HCT116 (cell line): ENCODE measurements around the gene EEF1G. TPM values are rescaled to one million over a fixed set of nuclear protein-coding genes. Genes with fewer than 3 reads are reported as not detected.

Experiments used
- ATAC-seq: fragments of 200-7000 bp; cut with Tn5 transposase; 2 replicates; pipeline ENCODE4 v1.9.1; 2020; ENCODE audit warnings: mild to moderate bottlenecking, moderate library complexity
- BruUV-seq: library from RNA; stranded (reverse); fragments of 400-500 nt; replicated peaks from 2 replicates; lab custom pipeline; 2021; lab: Mats Ljungman, UMichigan
- CTCF ChIA-PET: fragments of 300-600 bp; sonication (Branson Sonifier 250); formaldehyde crosslinking; loops from one replicate; lab custom pipeline; 2021; ENCODE audit warnings: antibody characterized with exemption; lab: Charles Lee
- POLR2A ChIA-PET: fragments of 300-600, 350-600 bp; sonication (Branson Sonifier 250); formaldehyde crosslinking; loops from one replicate; lab custom pipeline; 2021; ENCODE audit warnings: antibody characterized with exemption; lab: Charles Lee
- RAD21 ChIA-PET, 2 experiments: fragments of 300-600 bp; sonication (Branson Sonifier 250); formaldehyde crosslinking; loops; one replicate each; lab custom pipeline; 2023; ENCODE audit warnings: low total read pairs in 2 of 2; ENCODE audit not compliant: uncharacterized antibody in 2 of 2, unreplicated experiment in 2 of 2, low non-redundant PET in 1 of 2; lab: Charles Lee
- DNase-seq: peaks from one replicate; pipeline ENCODE4 v3.0.0-alpha.2; 2010; ENCODE audit warnings: low read depth, low spot score
- H2AFZ ChIP-seq: fragments of 200-600 bp; shearing (Covaris generic), sonication (generic); 2 replicates; pipeline ENCODE4 v1.6.1; 2017; ENCODE audit warnings: low read depth, mixed run types, mixed read lengths, antibody characterized with exemption, low read length; ENCODE audit not compliant: poor library complexity, severe bottlenecking
- H3K27ac ChIP-seq: 2 replicates; pipeline ENCODE4 v1.5.1; 2012; ENCODE audit warnings: low read depth, low read length
- H3K27me3 ChIP-seq: fragments of 200-600 bp; sonication (generic); 2 replicates; pipeline ENCODE4 v1.6.1; 2016; ENCODE audit warnings: mixed run types, low read length, mixed read lengths; ENCODE audit not compliant: insufficient read depth
- H3K36me3 ChIP-seq, 2 experiments: fragments of 200-500 bp in 1 of 2; fragments of 200-600 bp in 1 of 2; sonication (Bioruptor generic) in 1 of 2; sonication (generic) in 1 of 2; 2 replicates each; pipeline versions ENCODE4 v1.5.1 to v1.6.1; 2014 to 2016; ENCODE audit warnings: low read length in 2 of 2, inconsistent platforms in 1 of 2, mixed read lengths in 1 of 2, mixed run types in 1 of 2; ENCODE audit not compliant: insufficient read depth in 2 of 2, control insufficient read depth in 1 of 2
- H3K4me1 ChIP-seq, 2 experiments: fragments of 200-600 bp in 1 of 2; sonication (generic) in 1 of 2; 2 replicates each; pipeline versions ENCODE4 v1.5.1 to v1.6.1; 2012 to 2017; ENCODE audit warnings: low read length in 2 of 2, inconsistent platforms in 1 of 2, mild to moderate bottlenecking in 1 of 2, mixed read lengths in 1 of 2, mixed run types in 1 of 2, moderate library complexity in 1 of 2; ENCODE audit not compliant: insufficient read depth in 2 of 2, control insufficient read depth in 1 of 2
- H3K4me2 ChIP-seq: fragments of 200-600 bp; sonication (generic); 2 replicates; pipeline ENCODE4 v1.6.1; 2017; ENCODE audit warnings: mixed run types, low read length, mixed read lengths
- H3K4me3 ChIP-seq, 2 experiments: fragments of 200-600 bp in 1 of 2; sonication (generic) in 1 of 2; replicated peaks in 1 of 2; 2 replicates each; pipeline ENCODE4 v1.5.1; 2011 to 2016; ENCODE audit warnings: low read length in 2 of 2, control low read depth in 1 of 2, low read depth in 1 of 2, mild to moderate bottlenecking in 1 of 2, mixed read lengths in 1 of 2, mixed run types in 1 of 2
- H3K79me2 ChIP-seq: fragments of 200-600 bp; sonication (generic); 2 replicates; pipeline ENCODE4 v1.6.1; 2017; ENCODE audit warnings: mild to moderate bottlenecking, mixed run types, low read length, moderate library complexity, mixed read lengths; ENCODE audit not compliant: insufficient read depth
- H3K9ac ChIP-seq: fragments of 200-600 bp; sonication (generic); 2 replicates; pipeline ENCODE4 v1.6.1; 2016; ENCODE audit warnings: low read length, mixed read lengths
- H3K9me2 ChIP-seq: fragments of 200-600 bp; sonication (generic), shearing (Covaris generic); 2 replicates; pipeline ENCODE4 v1.6.1; 2017; ENCODE audit warnings: mixed run types, mild to moderate bottlenecking, moderate library complexity; ENCODE audit not compliant: insufficient read depth
- H3K9me3 ChIP-seq, 2 experiments: fragments of 200-500 bp in 1 of 2; fragments of 200-600 bp in 1 of 2; sonication (Bioruptor generic) in 1 of 2; sonication (generic) in 1 of 2; 2 replicates each; pipeline ENCODE4 v1.6.1; 2014 to 2017; ENCODE audit warnings: low read length in 2 of 2, mixed read lengths in 2 of 2, inconsistent platforms in 1 of 2, low read depth in 1 of 2, mild to moderate bottlenecking in 1 of 2, mixed run types in 1 of 2, moderate library complexity in 1 of 2; ENCODE audit not compliant: control insufficient read depth in 1 of 2, insufficient read depth in 1 of 2
- H4K20me1 ChIP-seq: fragments of 200-600 bp; sonication (generic), shearing (Covaris generic); 2 replicates; pipeline ENCODE4 v1.6.1; 2017; ENCODE audit warnings: mixed run types, mild to moderate bottlenecking, moderate library complexity; ENCODE audit not compliant: insufficient read depth
- CEBPB ChIP-seq: IDR thresholded peaks from 2 replicates; pipeline ENCODE4 v1.6.1; 2012; ENCODE audit warnings: low read depth
- EZH2phosphoT487 ChIP-seq: fragments of 200-600 bp; IDR thresholded peaks from 2 replicates; pipeline ENCODE4 v1.6.1; 2018; ENCODE audit warnings: antibody characterized with exemption, borderline replicate concordance
- FOSL1 ChIP-seq: IDR thresholded peaks from 2 replicates; pipeline ENCODE4 v1.6.1; 2012; ENCODE audit warnings: low read depth
- MAX ChIP-seq: IDR thresholded peaks from 2 replicates; pipeline ENCODE4 v1.6.1; 2012
- POLR2AphosphoS5 ChIP-seq: IDR thresholded peaks from 2 replicates; pipeline ENCODE4 v1.6.1; 2011; ENCODE audit warnings: mild to moderate bottlenecking, low read depth, low read length, moderate library complexity
- RAD21 ChIP-seq: IDR thresholded peaks from 2 replicates; pipeline ENCODE4 v1.6.1; 2012; ENCODE audit warnings: low read depth, mild to moderate bottlenecking
- REST ChIP-seq: IDR thresholded peaks from 2 replicates; pipeline ENCODE4 v1.6.1; 2012; ENCODE audit warnings: low read depth
- SIN3A ChIP-seq: IDR thresholded peaks from 2 replicates; pipeline ENCODE4 v1.6.1; 2012; ENCODE audit warnings: low read depth
- SRF ChIP-seq: IDR thresholded peaks from 2 replicates; pipeline ENCODE4 v1.6.1; 2012; ENCODE audit warnings: low read depth
- TCF7L2 ChIP-seq: IDR thresholded peaks from 2 replicates; pipeline ENCODE4 v1.7.0; 2011; ENCODE audit warnings: borderline replicate concordance, inconsistent platforms; ENCODE audit not compliant: insufficient read depth, insufficient read length; ENCODE audit errors: extremely low read depth
- ZBTB33 ChIP-seq: IDR thresholded peaks from 2 replicates; pipeline ENCODE4 v1.6.1; 2011; ENCODE audit warnings: mild to moderate bottlenecking, low read length, moderate library complexity; ENCODE audit not compliant: insufficient replicate concordance; ENCODE audit errors: extremely low read depth
- ZFX ChIP-seq: fragments of 450-650 bp; IDR thresholded peaks from 2 replicates; pipeline ENCODE4 v1.6.1; 2017
- ZNF274 ChIP-seq: fragments of 200-500 bp; sonication (Bioruptor generic); IDR thresholded peaks from 2 replicates; pipeline ENCODE4 v1.6.1; 2014; ENCODE audit warnings: mild to moderate bottlenecking, low read depth, low read length, inconsistent platforms
- intact Hi-C: fragments of 100-400 bp; cut with micrococcal nuclease; formaldehyde crosslinking; loops from 2 replicates; pipeline ENCODE4 v1.10.0; 2022
- total RNA-seq: library from RNA; stranded (reverse); gene quantifications from one replicate; pipeline ENCODE4 v1.2.1, GENCODE V29; 2021; ENCODE audit not compliant: unreplicated experiment

The EEF1G gene
- total RNA-seq, 1 experiment from 2014 or later = 1,901 TPM

GRCh38 chr11:62573006-62573591, 592 bp downstream of the EEF1G start:
- no peaks in the 10 kb centered on the region for H3K9me3 ChIP-seq
- BruUV-seq = TSS peak; percentile 81
- peak overlapping the region; percentile 98 for H3K9ac ChIP-seq
- H3K27ac ChIP-seq = peak overlapping the region; percentile 94
- H3K4me2 ChIP-seq = peak overlapping the region; percentile 87
- H4K20me1 ChIP-seq = peaks cover 12% of the 10 kb centered on the region; the same call in 1 of the 2 replicates
- peaks cover 8 to 30% of the 10 kb centered on the region in 2 experiments for H3K4me1 ChIP-seq
- H3K27me3 ChIP-seq = no peaks in the 10 kb centered on the region
- intact Hi-C loops = no loop called here
- DNase-seq = no peak
- ChIA-PET RAD21 (interaction anchor here (1.0 kb wide), 3 partner anchors 18 to 148 kb away, joined by 3 to 6 read pairs (median 3); partner anchors contain the start of gene TUT1 (in 2 of the 2)), CTCF (interaction anchor here (1.0 to 1.8 kb wide), 6 partner anchors 13 to 180 kb away, joined by 4 to 18 read pairs (median 6); partner anchors contain the start of gene TUT1), POLR2A (interaction anchor here (0.7 to 1.8 kb wide), 26 partner anchors 8 to 283 kb away, joined by 3 to 52 read pairs (median 6); partner anchors contain the start of genes AHNAK, C11orf98, CSKMT and HNRNPUL2)
- H3K4me3 ChIP-seq = peak overlapping the region; percentile 76 to 99
- peaks cover 34 to 62% of the 10 kb centered on the region in 2 experiments for H3K36me3 ChIP-seq
- H3K79me2 ChIP-seq = peaks cover 56% of the 10 kb centered on the region
- no peaks in the 10 kb centered on the region for H3K9me2 ChIP-seq
- no peak overlapping the region for H2AFZ ChIP-seq
- TF ChIP-seq RAD21 = no peak
- TF ChIP-seq SRF = no peak
- no peak for TF ChIP-seq ZFX
- TF ChIP-seq EZH2phosphoT487 = no peak
- peak; percentile 1; the same call in 1 of the 2 replicates for ATAC-seq

GRCh38 chr11:62572431-62572830, 1.3 kb downstream of the EEF1G start:
- Histone ChIP-seq H3K4me2 (peak overlapping the region; percentile 87), H3K4me1 (peaks cover 8 to 30% of the 10 kb centered on the region in 2 experiments), H3K9ac (peak overlapping the region; percentile 98), H2AFZ (no peak overlapping the region), H3K9me3 (no peaks in the 10 kb centered on the region), H3K27ac (peak overlapping the region; percentile 94), H3K4me3 (peak overlapping the region; percentile 76 to 99), H4K20me1 (peaks cover 14% of the 10 kb centered on the region; the same call in 1 of the 2 replicates), H3K36me3 (peaks cover 36 to 64% of the 10 kb centered on the region in 2 experiments), H3K27me3 (no peaks in the 10 kb centered on the region), H3K9me2 (no peaks in the 10 kb centered on the region), H3K79me2 (peaks cover 62% of the 10 kb centered on the region)
- intact Hi-C loops = no loop called here
- DNase-seq (no peak), ATAC-seq (no peak)
- CTCF ChIA-PET = interaction anchor here (1.7 kb wide), 1 partner anchor 13 kb away, joined by 6 read pairs; no protein-coding TSS in a partner anchor
- BruUV-seq = no TSS peak
- POLR2A ChIA-PET = interaction anchor here (0.7 to 1.0 kb wide), 2 partner anchors 9 to 19 kb away, joined by 3 to 4 read pairs; partner anchors contain the start of gene TUT1
- RAD21 ChIA-PET = no interaction called here
- no peak for TF ChIP-seq ZBTB33
- TF ChIP-seq SRF = no peak
- no peak for TF ChIP-seq MAX
- no peak for TF ChIP-seq REST
- no peak for TF ChIP-seq CEBPB
- no peak for TF ChIP-seq EZH2phosphoT487
- TF ChIP-seq SIN3A = no peak
- TF ChIP-seq POLR2AphosphoS5 = no peak
- TF ChIP-seq FOSL1 = no peak
- TF ChIP-seq TCF7L2 = no peak
- no peak for TF ChIP-seq ZNF274
